Uterus (tissue), 4 donors: ENCODE data around the gene FAM234B. TPM values are rescaled to one million over a fixed set of nuclear protein-coding genes. Genes with fewer than 3 reads are reported as not detected.
"Not testable (repeated sequence)": the region's sequence is repeated elsewhere in the genome, so short reads cannot be mapped to it uniquely, and the experiment has no call there.

ENCODE experiments used
- DNase-seq, 2 donors: peaks; one replicate each; pipeline ENCODE4 v3.0.0-alpha.2; 2019 to 2020
- H3K27ac ChIP-seq, 2 donors: fragments of 200-600 bp; sonication (generic); 1 replicate in 1 of 2; 2 replicates in 1 of 2; pipeline ENCODE4 v1.5.1; 2016 to 2018
- H3K27me3 ChIP-seq, 2 donors: fragments of 200-600 bp; sonication (generic); one replicate each; pipeline ENCODE4 v1.5.1; 2018 to 2019; ENCODE audit warnings: control low read depth in 1 of 2
- H3K36me3 ChIP-seq, 2 donors: fragments of 200-600 bp; sonication (generic); one replicate each; pipeline ENCODE4 v1.5.1; 2019; ENCODE audit warnings: control low read depth in 1 of 2
- H3K4me1 ChIP-seq, 2 donors: fragments of 200-600 bp; sonication (generic); one replicate each; pipeline ENCODE4 v1.5.1; 2018 to 2019; ENCODE audit warnings: control low read depth in 1 of 2
- H3K4me3 ChIP-seq, 2 donors: fragments of 200-600 bp; sonication (generic); 1 replicate in 1 of 2; 2 replicates in 1 of 2; pipeline ENCODE4 v1.5.1; 2018 to 2019; ENCODE audit warnings: mild to moderate bottlenecking in 1 of 2
- H3K9me3 ChIP-seq, 2 donors: fragments of 200-600 bp; sonication (generic); one replicate each; pipeline ENCODE4 v1.5.1; 2019; ENCODE audit warnings: control low read depth in 1 of 2
- CTCF ChIP-seq, 4 experiments: fragments of 200-600 bp in 2 of 4; fragments of 450-650 bp in 2 of 4; sonication (generic) in 2 of 4; IDR thresholded peaks; one replicate each; pipeline ENCODE4 v1.5.1; 2016 to 2019; ENCODE audit warnings: antibody characterized with exemption in 4 of 4, mild to moderate bottlenecking in 2 of 4, moderate library complexity in 1 of 4
- POLR2A ChIP-seq, 2 donors: fragments of 450-650 bp; IDR thresholded peaks; one replicate each; pipeline ENCODE4 v1.6.1; 2016; ENCODE audit warnings: antibody characterized with exemption in 2 of 2, mild to moderate bottlenecking in 1 of 2, moderate library complexity in 1 of 2
- intact Hi-C: fragments of 100-400 bp; cut with DNase I; formaldehyde crosslinking; loops from one replicate; pipeline ENCODE4 v1.15.1; 2023; ENCODE audit warnings: low total_unique reads
- total RNA-seq, 4 donors: library from RNA; depleted of rRNA in 3 of 4; stranded (reverse); fragments of >200 nt in 3 of 4; gene quantifications; one replicate each; pipeline versions ENCODE4 v1.1.0 to v1.2.4, GENCODE V29; 2014 to 2023
- donor health status: DM: yes; HTN: yes; CAD: no.

Gene FAM234B
- total RNA-seq, 4 donors from 2014 or later = 2.4 to 8.3 (median 4.6) TPM

- H3K27me3 ChIP-seq = no peaks in the 10 kb centered on the region
- H3K4me3 ChIP-seq = no peak overlapping the region
- no peaks in the 10 kb centered on the region for H3K36me3 ChIP-seq
- H3K4me1 ChIP-seq = no peaks in the 10 kb centered on the region
- no peak for TF ChIP-seq CTCF (IDR thresholded peaks at IDR 0.05)
- no peak for TF ChIP-seq POLR2A (IDR thresholded peaks at IDR 0.05)
- DNase-seq = no peak
- H3K27ac ChIP-seq = no peak overlapping the region
- intact Hi-C loops = no loop called here
- no peaks in the 10 kb centered on the region for H3K9me3 ChIP-seq
Measured at GRCh38 chr12:13028825-13029570, 15.2 kb upstream of the FAM234B start.

GRCh38 chr12:13030541-13031291, 13.5 kb upstream of the FAM234B start:
- intact Hi-C loops = no loop called here
- no peaks in the 10 kb centered on the region for H3K36me3 ChIP-seq
- no peak overlapping the region for H3K4me3 ChIP-seq
- TF ChIP-seq CTCF (IDR thresholded peaks at IDR 0.05) (no peak), POLR2A (IDR thresholded peaks at IDR 0.05) (no peak)
- no peak for DNase-seq
- no peaks in the 10 kb centered on the region for H3K4me1 ChIP-seq
- no peak overlapping the region for H3K27ac ChIP-seq
- no peaks in the 10 kb centered on the region for H3K27me3 ChIP-seq
- no peaks in the 10 kb centered on the region for H3K9me3 ChIP-seq

- H3K4me3 ChIP-seq = no peak overlapping the region
- intact Hi-C loops = no loop called here
Measured at GRCh38 chr12:13032164-13032563, 12.0 kb upstream of the FAM234B start.

GRCh38 chr12:13033476-13033875, 10.7 kb upstream of the FAM234B start:
- Histone ChIP-seq H3K27ac (no peak overlapping the region), H3K4me1 (no peaks in the 10 kb centered on the region), H3K27me3 (no peaks in the 10 kb centered on the region), H3K36me3 (no peaks in the 10 kb centered on the region), H3K9me3 (no peaks in the 10 kb centered on the region), H3K4me3 (no peak overlapping the region)
- TF ChIP-seq POLR2A (IDR thresholded peaks at IDR 0.05) (no peak), CTCF (IDR thresholded peaks at IDR 0.05) (no peak)
- intact Hi-C loops = no loop called here
- DNase-seq = no peak

More at GRCh38 chr12:13032164-13032563, 12.0 kb upstream of the FAM234B start:
- Histone ChIP-seq H3K27me3 (no peaks in the 10 kb centered on the region), H3K9me3 (no peaks in the 10 kb centered on the region), H3K4me1 (no peaks in the 10 kb centered on the region), H3K27ac (no peak overlapping the region), H3K36me3 (no peaks in the 10 kb centered on the region)
- no peak for DNase-seq
- TF ChIP-seq CTCF (IDR thresholded peaks at IDR 0.05) (no peak), POLR2A (IDR thresholded peaks at IDR 0.05) (no peak)

GRCh38 chr12:13035335-13035734, 8.8 kb upstream of the FAM234B start:
- intact Hi-C loops, H3K27me3 ChIP-seq, H3K36me3 ChIP-seq, H3K4me1 ChIP-seq, H3K9me3 ChIP-seq, H3K4me3 ChIP-seq, H3K27ac ChIP-seq, DNase-seq: not testable (repeated sequence)
